GM12878 (cell line): Measurements from ENCODE around the gene HECTD2. TPM values are rescaled to one million over a fixed set of nuclear protein-coding genes. Genes with fewer than 3 reads are reported as not detected.

Source experiments
- ATAC-seq: fragments of 200-7000 bp; cut with Tn5 transposase; 3 replicates; pipeline ENCODE4 v1.9.1; 2020; ENCODE audit warnings: mild to moderate bottlenecking, moderate library complexity
- BruUV-seq: library from RNA; stranded (reverse); fragments of 400-500 nt; replicated peaks from 2 replicates; lab custom pipeline; 2021; lab: Mats Ljungman, UMichigan
- CTCF ChIA-PET: fragments of 300-600 bp; sonication (Branson Sonifier 250); formaldehyde crosslinking; extraction: SDS; loops from one replicate; lab custom pipeline; 2021; ENCODE audit warnings: inconsistent platforms; lab: Yijun Ruan, JAX
- POLR2A ChIA-PET: fragments of 350-600 bp; formaldehyde crosslinking; extraction: SDS; loops from one replicate; lab custom pipeline; 2021; ENCODE audit warnings: inconsistent platforms; lab: Charles Lee
- RAD21 ChIA-PET: fragments of 300-600 bp; sonication (Branson Sonifier 250); formaldehyde crosslinking; loops from one replicate; lab custom pipeline; 2023; ENCODE audit warnings: antibody characterized with exemption; ENCODE audit not compliant: unreplicated experiment; lab: Charles Lee
- SMC1A ChIA-PET: fragments of 300-600 bp; sonication (Branson Sonifier 250); formaldehyde crosslinking; loops from one replicate; lab custom pipeline; 2023; ENCODE audit not compliant: unreplicated experiment, uncharacterized antibody; lab: Charles Lee
- DNase-seq: peaks from one replicate; pipeline ENCODE4 v3.0.0-alpha.2; 2011; ENCODE audit warnings: low read depth, low spot score
- FAIRE-seq: peaks from 3 replicates; lab custom pipeline; 2011; peaks lifted over from hg19 to GRCh38; lab: Jason Lieb, UNC
- H2AFZ ChIP-seq: 2 replicates; pipeline ENCODE4 v1.6.0; 2011; ENCODE audit warnings: low read depth, low read length, control low read depth; ENCODE audit not compliant: control insufficient read depth
- H3K27ac ChIP-seq: 2 replicates; pipeline ENCODE4 v1.5.1; 2011; ENCODE audit warnings: control low read depth; ENCODE audit not compliant: control insufficient read depth, insufficient read depth
- H3K27me3 ChIP-seq, 2 experiments: replicated peaks in 1 of 2; 2 replicates each; pipeline versions ENCODE4 v1.6.0 to v1.6.1; 2011; ENCODE audit warnings: low read length in 1 of 2; ENCODE audit not compliant: control insufficient read depth in 2 of 2, insufficient read depth in 2 of 2
- H3K36me3 ChIP-seq, 2 experiments: 2 replicates each; pipeline ENCODE4 v1.5.1; 2011; ENCODE audit warnings: low read length in 1 of 2; ENCODE audit not compliant: control insufficient read depth in 2 of 2, insufficient read depth in 2 of 2
- H3K4me1 ChIP-seq: 2 replicates; pipeline ENCODE4 v1.6.1; 2011; ENCODE audit warnings: mild to moderate bottlenecking, low read length, moderate library complexity, mixed read lengths; ENCODE audit not compliant: control insufficient read depth, insufficient read depth
- H3K4me2 ChIP-seq: 2 replicates; pipeline ENCODE4 v1.6.0; 2011; ENCODE audit warnings: control low read depth; ENCODE audit not compliant: control insufficient read depth, insufficient read depth
- H3K4me3 ChIP-seq: fragments of 200-600 bp; sonication (generic); 2 replicates; pipeline ENCODE4 v1.5.1; 2016
- H3K79me2 ChIP-seq: 2 replicates; pipeline ENCODE4 v1.6.0; 2011; ENCODE audit warnings: low read length; ENCODE audit not compliant: control insufficient read depth, insufficient read depth
- H3K9ac ChIP-seq: 2 replicates; pipeline ENCODE4 v1.8.0; 2011; ENCODE audit warnings: low read length, control low read depth, mixed read lengths; ENCODE audit not compliant: control insufficient read depth, insufficient read depth
- H3K9me3 ChIP-seq: replicated peaks from 3 replicates; pipeline ENCODE4 v1.5.1; 2011; ENCODE audit warnings: mild to moderate bottlenecking, low read length; ENCODE audit not compliant: control insufficient read depth, insufficient read depth
- H4K20me1 ChIP-seq: 2 replicates; pipeline ENCODE4 v1.6.0; 2011; ENCODE audit not compliant: control insufficient read depth, insufficient read depth
- ASH2L ChIP-seq: fragments of 300-600, 200-600 bp; sonication (generic); IDR thresholded peaks from 2 replicates; pipeline ENCODE4 v1.6.1; 2017; ENCODE audit warnings: low read depth, mild to moderate bottlenecking, borderline replicate concordance
- BACH1 ChIP-seq: fragments of 450-650 bp; IDR thresholded peaks from 2 replicates; pipeline ENCODE4 v1.6.1; 2017; ENCODE audit warnings: mild to moderate bottlenecking, borderline replicate concordance
- CBX3 ChIP-seq: fragments of 200-600 bp; sonication (generic); IDR thresholded peaks from 2 replicates; pipeline ENCODE4 v1.6.1; 2016; ENCODE audit warnings: low read depth, borderline replicate concordance
- CHD1 ChIP-seq: IDR thresholded peaks from 2 replicates; pipeline ENCODE4 v1.6.1; 2012; ENCODE audit warnings: low read depth, low read length, improper control_type of control experiment
- CHD2 ChIP-seq: IDR thresholded peaks from 2 replicates; pipeline ENCODE4 v1.6.1; 2011; ENCODE audit warnings: low read depth, low read length, improper control_type of control experiment, borderline replicate concordance
- EGR1 ChIP-seq, 2 experiments: IDR thresholded peaks; 1 replicate in 1 of 2; 2 replicates in 1 of 2; pipeline ENCODE4 v1.6.1; 2011 to 2012; ENCODE audit warnings: low read depth in 2 of 2, low read length in 2 of 2, borderline replicate concordance in 1 of 2, mild to moderate bottlenecking in 1 of 2, moderate library complexity in 1 of 2
- ESRRA ChIP-seq: IDR thresholded peaks from 2 replicates; pipeline ENCODE4 v1.6.1; 2012; ENCODE audit warnings: mild to moderate bottlenecking, low read length, improper control_type of control experiment
- GABPA ChIP-seq: IDR thresholded peaks from 2 replicates; pipeline ENCODE4 v1.6.1; 2014; ENCODE audit warnings: antibody characterized with exemption, low read depth, mild to moderate bottlenecking, inconsistent platforms
- HDGF ChIP-seq: fragments of 450-650 bp; IDR thresholded peaks from 2 replicates; pipeline ENCODE4 v1.6.1; 2016; ENCODE audit warnings: antibody characterized with exemption
- JUNB ChIP-seq: IDR thresholded peaks from 2 replicates; pipeline ENCODE4 v1.6.1; 2016; ENCODE audit warnings: antibody characterized with exemption, mild to moderate bottlenecking
- JUND ChIP-seq: IDR thresholded peaks from 2 replicates; pipeline ENCODE4 v1.6.1; 2012; ENCODE audit warnings: low read depth, mild to moderate bottlenecking, low read length, improper control_type of control experiment, moderate library complexity
- LARP7 ChIP-seq: fragments of 450-650 bp; IDR thresholded peaks from 2 replicates; pipeline ENCODE4 v1.6.1; 2017; ENCODE audit warnings: mild to moderate bottlenecking
- MEF2A ChIP-seq: IDR thresholded peaks from 2 replicates; pipeline ENCODE4 v1.6.1; 2011; ENCODE audit warnings: low read depth, mild to moderate bottlenecking, low read length, moderate library complexity; ENCODE audit not compliant: insufficient read depth
- MTA2 ChIP-seq: fragments of 450-650 bp; IDR thresholded peaks from 2 replicates; pipeline ENCODE4 v1.6.1; 2016; ENCODE audit warnings: low read depth, mild to moderate bottlenecking, moderate library complexity
- MXI1 ChIP-seq: fragments of 150-350 bp; IDR thresholded peaks from 2 replicates; pipeline ENCODE4 v1.6.1; 2011; ENCODE audit warnings: low read depth, mild to moderate bottlenecking, inconsistent platforms, low read length, improper control_type of control experiment
- RB1 ChIP-seq: fragments of 450-650 bp; formaldehyde crosslinking; IDR thresholded peaks from 2 replicates; pipeline ENCODE4 v1.6.1; 2017; ENCODE audit warnings: mild to moderate bottlenecking, borderline replicate concordance
- RELB ChIP-seq: fragments of 450-650 bp; IDR thresholded peaks from 2 replicates; pipeline ENCODE4 v1.6.1; 2017; ENCODE audit warnings: low read depth, mild to moderate bottlenecking, moderate library complexity
- RUNX3 ChIP-seq: IDR thresholded peaks from 2 replicates; pipeline ENCODE4 v1.6.1; 2012; ENCODE audit warnings: low read length, inconsistent platforms
- SMARCA5 ChIP-seq: fragments of 450-650 bp; IDR thresholded peaks from 2 replicates; pipeline ENCODE4 v1.6.1; 2017; ENCODE audit warnings: mild to moderate bottlenecking
- SP1 ChIP-seq: IDR thresholded peaks from one replicate; pipeline ENCODE4 v1.6.1; 2011; ENCODE audit warnings: low read depth, low read length
- TAF1 ChIP-seq: IDR thresholded peaks from 2 replicates; pipeline ENCODE4 v1.6.1; 2011; ENCODE audit warnings: mild to moderate bottlenecking, low read depth, low read length, borderline replicate concordance
- USF2 ChIP-seq: IDR thresholded peaks from 2 replicates; pipeline ENCODE4 v1.6.1; 2011; ENCODE audit warnings: low read depth, low read length, improper control_type of control experiment, borderline replicate concordance
- YY1 ChIP-seq: IDR thresholded peaks from 2 replicates; pipeline ENCODE4 v1.6.1; 2011; ENCODE audit warnings: low read depth, mild to moderate bottlenecking, low read length
- WGBS: methylation state at CpG from one replicate; pipeline ENCODE4 v1.1.6; 2016; ENCODE audit warnings: low lambda C conversion rate; ENCODE audit not compliant: insufficient replicate concordance, insufficient coverage; ENCODE audit errors: missing lambda C conversion rate; 5-methylcytosine and 5-hydroxymethylcytosine counted together
- in situ Hi-C: fragments of 300-500 bp; cut with MboI; formaldehyde crosslinking; loops from 9 replicates; pipeline ENCODE4 v1.14.3; 2018; ENCODE audit warnings: mixed read lengths
- intact Hi-C: fragments of 100-400 bp; cut with micrococcal nuclease; formaldehyde crosslinking; loops from one replicate; pipeline ENCODE4 v1.14.2; 2022; ENCODE audit not compliant: unreplicated experiment
- polyA plus RNA-seq, 11 experiments: library from polyadenylated mRNA; depleted of rRNA in 4 of 11; unstranded in 6 of 11; stranded (reverse) in 5 of 11; fragments of >200 nt; fragmentation: Nextera tagmentation in 4 of 11; fragmentation: Illumina TruSeq in 1 of 11; extraction: Ambion mirVana in 4 of 11; extraction: Trizol in 1 of 11; gene quantifications; 1 replicate in 1 of 11; 2 replicates in 10 of 11; pipeline versions ENCODE4 v1.2.1 to v1.2.3, GENCODE V29; 2011 to 2016; ENCODE audit warnings: inconsistent platforms in 2 of 11, missing spikeins in 2 of 11, low read depth in 1 of 11
- total RNA-seq, 4 experiments: library from RNA; depleted of rRNA in 3 of 4; stranded (reverse); fragments of >200 nt in 3 of 4; fragmentation: Illumina TruSeq in 1 of 4; extraction: Trizol in 1 of 4; gene quantifications; 2 replicates each; pipeline versions ENCODE4 v1.2.1 to v1.2.3, GENCODE V29; 2013 to 2021

HECTD2 gene
- total and polyA plus RNA-seq, 10 of the 15 experiments (the other 5 are each of a cell fraction or from before 2014, with no cell fraction given): 0.87 to 3.0 (median 1.7) TPM

- TF ChIP-seq MTA2: no peak
- TF ChIP-seq ASH2L: no peak
- TF ChIP-seq GABPA: no peak
- TF ChIP-seq SMARCA5: no peak
These were observed 149.0 kb downstream of the HECTD2 start (continued) for GRCh38 chr10:91559169-91559568.

GRCh38 chr10:91559750-91560149 lies 149.6 kb downstream of the HECTD2 start:
- FAIRE-seq (no peak), ATAC-seq (no peak), DNase-seq (no peak)
- 68% methylated on average over 2 of the region's 2 CpGs for WGBS
- ChIA-PET SMC1A (no interaction called here), CTCF (no interaction called here), POLR2A (no interaction called here), RAD21 (no interaction called here)
- intact Hi-C loops (no loop called here), in situ Hi-C loops (no loop called here)
- Histone ChIP-seq H3K4me3 (no peak overlapping the region), H3K27ac (no peak overlapping the region), H4K20me1 (no peaks in the 10 kb centered on the region), H3K36me3 (no peaks in the 10 kb centered on the region), H3K27me3 (no peaks in the 10 kb centered on the region), H3K9ac (no peak overlapping the region), H3K4me1 (no peaks in the 10 kb centered on the region), H3K9me3 (no peaks in the 10 kb centered on the region; the same call in 2 of the 3 replicates), H2AFZ (no peak overlapping the region), H3K79me2 (no peaks in the 10 kb centered on the region), H3K4me2 (no peak overlapping the region)
- TF ChIP-seq JUNB (no peak), RELB (no peak), MEF2A (no peak), EGR1 (IDR thresholded peaks at IDR 0.05; ENCODE audit: borderline replicate concordance in 1 of 2, low read depth in 2 of 2, low read length in 2 of 2) (no peak), TAF1 (no peak), LARP7 (no peak), JUND (no peak), BACH1 (no peak), CHD1 (no peak), ESRRA (no peak), USF2 (no peak), MXI1 (no peak), CBX3 (no peak), YY1 (no peak), CHD2 (no peak), RUNX3 (no peak), HDGF (no peak), RB1 (no peak), SP1 (no peak)
- no TSS peak for BruUV-seq
